GM21529 (cell line): ENCODE data around the gene MARCHF7.

Source experiments
- ATAC-seq: cut with Tn5 transposase; IDR thresholded peaks from one replicate; pipeline ENCODE4 v1.9.1; 2021; ENCODE audit not compliant: unreplicated experiment

MARCHF7 gene

GRCh38 chr2:159759577-159759976, 47.3 kb downstream of the MARCHF7 start:
- ATAC-seq, result no peak

DNA sequence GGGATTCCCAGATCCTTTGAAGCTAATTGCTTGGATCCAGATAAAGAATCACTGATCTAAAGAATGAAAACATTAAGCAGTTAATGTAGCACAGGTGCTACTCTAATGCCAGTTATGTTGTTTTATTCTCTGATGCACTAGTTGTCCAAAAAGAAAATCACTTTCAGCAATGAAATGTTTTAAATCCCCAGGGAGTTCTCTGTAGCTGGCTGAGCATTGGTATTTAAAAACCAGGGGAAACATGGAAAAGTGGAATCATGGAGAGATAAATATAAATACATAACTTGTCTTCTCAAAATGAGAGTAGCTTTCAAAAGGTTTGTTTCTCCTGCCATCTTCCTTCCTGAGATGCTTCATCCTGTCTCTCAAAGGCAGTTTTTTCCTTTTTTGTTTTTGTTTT, 48.0 kb downstream of the MARCHF7 start:
- no peak for ATAC-seq

- no peak for ATAC-seq
Observed at GRCh38 chr2:159762075-159762474, 49.8 kb downstream of the MARCHF7 start.
